Testis (tissue), 2 donors: ENCODE measurements around the gene RAB3C.
"Not testable (repeated sequence)": the region's sequence is repeated elsewhere in the genome, so short reads cannot be mapped to it uniquely, and the experiment has no call there.

Experiments used
- CTCF ChIP-seq, 3 experiments: fragments of 450-650 bp in 2 of 3; fragments of 200-600 bp in 1 of 3; sonication (generic) in 1 of 3; IDR thresholded peaks; one replicate each; pipeline ENCODE4 v1.5.1; 2016 to 2019; ENCODE audit warnings: antibody characterized with exemption in 3 of 3, mild to moderate bottlenecking in 2 of 3, moderate library complexity in 1 of 3
- POLR2A ChIP-seq: fragments of 450-650 bp; IDR thresholded peaks from one replicate; pipeline ENCODE4 v1.6.1; 2017; ENCODE audit warnings: antibody characterized with exemption, mild to moderate bottlenecking, moderate library complexity

- not testable (repeated sequence) for TF ChIP-seq CTCF (IDR thresholded peaks at IDR 0.05); POLR2A
These were observed 25.1 kb upstream of the RAB3C start for GRCh38 chr5:58557665-58558338.
